ENCODE data around the gene IQSEC1. TPM values are rescaled to one million over a fixed set of nuclear protein-coding genes. Genes with fewer than 3 reads are reported as not detected.
A peak's percentile ranks its signal among the peaks of the same experiment; 100 is the strongest.

IQSEC1 gene
- total and polyA plus RNA-seq, 4 experiments from 2014 or later, result 11.9 to 82.0 (median 62.3) TPM

DNA sequence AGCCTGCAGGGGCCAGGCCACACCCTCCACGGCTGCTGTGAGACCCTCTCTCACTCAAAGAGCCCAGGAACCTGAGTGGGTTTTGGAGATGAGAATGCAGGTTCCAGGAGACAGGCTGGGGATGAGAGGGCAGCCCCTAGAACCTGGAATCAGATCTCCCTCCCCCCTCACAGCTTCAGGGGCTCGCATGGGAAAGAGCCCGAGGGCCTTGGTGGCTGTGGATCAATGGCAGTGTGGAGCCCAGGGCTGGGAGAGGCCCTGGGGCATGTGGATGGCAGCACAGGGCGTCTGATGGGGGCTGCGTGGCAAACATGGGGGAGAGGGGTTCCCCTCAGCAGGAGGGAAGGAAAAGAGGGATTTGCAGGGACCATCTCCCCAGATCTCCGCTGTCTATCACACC is 119.0 kb downstream of the IQSEC1 start:
- no peaks in the 10 kb centered on the region for H3K27me3 Mint-ChIP-seq
- peaks cover 4 to 35% of the 10 kb centered on the region in 2 donors for H3K36me3 Mint-ChIP-seq
- H3K27ac Mint-ChIP-seq, result peak overlapping the region in 3 of 7 donors; percentile 46 to 76 (median 47)
- intact Hi-C loops (cut with micrococcal nuclease), result no loop called here
- peaks cover 42 to 93% (median 67%) of the 10 kb centered on the region in 4 donors for H3K4me1 Mint-ChIP-seq
- ChIA-PET CTCF (ENCODE audit: partially characterized antibody) (no interaction called here), POLR2A (ENCODE audit: partially characterized antibody) (no interaction called here)
- H3K4me3 ChIP-seq (ENCODE audit: low read length in 2 of 2), result no peak overlapping the region
- peak overlapping the region in 2 of 8 donors; percentile 26 to 40 for H3K4me3 Mint-ChIP-seq
- no peaks in the 10 kb centered on the region for H3K9me3 ChIP-seq (ENCODE audit: control insufficient read depth in 1 of 2, low read length in 2 of 2)
- no peak overlapping the region for H3K27ac ChIP-seq (ENCODE audit: low read depth, low read length)
- H3K4me1 ChIP-seq (ENCODE audit: insufficient read depth, low read length), result peaks cover 97% of the 10 kb centered on the region
- no peak for DNase-seq
- no peaks in the 10 kb centered on the region for H3K27me3 ChIP-seq (ENCODE audit: insufficient read depth, low read length)
- no peaks in the 10 kb centered on the region for H3K9me3 Mint-ChIP-seq
- peaks cover 12% of the 10 kb centered on the region for H3K36me3 ChIP-seq (ENCODE audit: insufficient read depth, low read length)

- CTCF ChIA-PET (ENCODE audit: partially characterized antibody), result no interaction called here
- Mint-ChIP-seq H3K4me3 (no peak overlapping the region), H3K4me1 (peaks cover 43 to 94% (median 69%) of the 10 kb centered on the region in 4 donors), H3K27me3 (no peaks in the 10 kb centered on the region), H3K36me3 (peaks cover 4 to 32% of the 10 kb centered on the region in 2 donors), H3K27ac (peak overlapping the region in 4 of 7 donors; percentile 19 to 70 (median 66)), H3K9me3 (no peaks in the 10 kb centered on the region)
- Histone ChIP-seq H3K27ac (ENCODE audit: low read depth, low read length) (no peak overlapping the region), H3K36me3 (ENCODE audit: insufficient read depth, low read length) (peaks cover 12% of the 10 kb centered on the region), H3K9me3 (ENCODE audit: control insufficient read depth in 1 of 2, low read length in 2 of 2) (no peaks in the 10 kb centered on the region), H3K4me3 (ENCODE audit: low read length in 2 of 2) (no peak overlapping the region), H3K4me1 (ENCODE audit: insufficient read depth, low read length) (peaks cover 98% of the 10 kb centered on the region), H3K27me3 (ENCODE audit: insufficient read depth, low read length) (no peaks in the 10 kb centered on the region)
- intact Hi-C loops (cut with micrococcal nuclease), result no loop called here
- no peak for DNase-seq
- POLR2A ChIA-PET (ENCODE audit: partially characterized antibody), result no interaction called here
Measured at GRCh38 chr3:12953201-12953995, 119.8 kb downstream of the IQSEC1 start.

GRCh38 chr3:12952343-12953200 is 120.7 kb downstream of the IQSEC1 start:
- Mint-ChIP-seq H3K36me3 (peaks cover under 1 to 28% of the 10 kb centered on the region in 2 donors), H3K4me1 (peaks cover 45 to 94% (median 66%) of the 10 kb centered on the region in 4 donors), H3K4me3 (no peak overlapping the region), H3K27ac (peak overlapping the region in 3 of 7 donors; percentile 55 to 73 (median 60)), H3K9me3 (no peaks in the 10 kb centered on the region), H3K27me3 (no peaks in the 10 kb centered on the region)
- POLR2A ChIA-PET (ENCODE audit: partially characterized antibody), result interaction anchor here (0.5 kb wide), 1 partner anchor 456 kb away, joined by 3 read pairs; no protein-coding TSS in a partner anchor
- Histone ChIP-seq H3K9me3 (ENCODE audit: control insufficient read depth in 1 of 2, low read length in 2 of 2) (no peaks in the 10 kb centered on the region), H3K27ac (ENCODE audit: low read depth, low read length) (no peak overlapping the region), H3K36me3 (ENCODE audit: insufficient read depth, low read length) (peaks cover 12% of the 10 kb centered on the region), H3K27me3 (ENCODE audit: insufficient read depth, low read length) (no peaks in the 10 kb centered on the region), H3K4me3 (ENCODE audit: low read length in 2 of 2) (no peak overlapping the region), H3K4me1 (ENCODE audit: insufficient read depth, low read length) (peaks cover 98% of the 10 kb centered on the region)
- intact Hi-C loops (cut with micrococcal nuclease), result no loop called here
- DNase-seq, result no peak
- CTCF ChIA-PET (ENCODE audit: partially characterized antibody), result no interaction called here

DNA sequence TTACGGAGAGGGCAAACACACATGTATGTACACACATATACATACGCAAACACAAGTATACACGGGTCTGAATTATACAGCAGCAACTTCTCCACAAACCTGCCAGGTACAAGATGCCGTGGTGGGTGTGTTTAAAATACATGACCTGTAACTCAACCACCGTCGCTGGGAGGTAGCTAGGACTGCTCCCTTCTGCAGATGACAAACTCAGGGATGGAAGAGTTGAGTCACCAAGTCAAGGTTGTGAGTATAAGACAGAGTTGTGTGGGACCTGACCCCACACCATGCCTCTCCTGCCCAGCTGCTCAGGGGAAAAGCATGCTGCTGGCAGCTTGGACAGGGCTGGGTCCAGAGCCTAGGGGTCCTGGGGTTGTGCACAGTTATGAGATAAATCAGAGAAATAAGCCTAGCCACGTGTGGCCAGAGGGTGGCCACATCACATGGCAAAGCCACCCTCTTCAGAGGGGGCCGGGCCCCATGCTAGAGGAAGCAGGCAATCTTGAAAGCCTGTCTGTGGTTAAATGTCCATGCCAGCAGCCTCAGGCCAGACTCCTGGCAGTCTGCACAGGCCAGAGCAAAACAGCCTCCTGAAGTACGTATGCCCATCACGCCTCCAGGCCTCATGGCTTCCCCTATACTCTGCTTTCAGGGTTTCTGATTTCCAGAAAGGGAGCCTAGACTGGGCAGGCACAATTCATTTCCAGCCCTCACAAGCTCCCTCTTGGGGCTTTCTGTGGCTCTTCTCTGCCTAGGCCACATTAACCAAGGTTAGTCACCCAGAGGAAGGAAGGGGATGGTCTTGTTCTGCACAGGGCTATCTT is 124.1 kb downstream of the IQSEC1 start:
- H3K27me3 ChIP-seq (ENCODE audit: insufficient read depth, low read length), result no peaks in the 10 kb centered on the region
- H3K4me3 Mint-ChIP-seq, result peak overlapping the region in 5 of 8 donors; percentile 3 to 41 (median 17)
- POLR2A ChIA-PET (ENCODE audit: partially characterized antibody), result interaction anchor here (0.9 to 1.1 kb wide), 3 partner anchors 18 to 61 kb away, joined by 3 read pairs; no protein-coding TSS in a partner anchor
- peaks cover 42 to 89% (median 58%) of the 10 kb centered on the region in 4 donors for H3K4me1 Mint-ChIP-seq
- CTCF ChIA-PET (ENCODE audit: partially characterized antibody), result interaction anchor here (1.4 kb wide), 1 partner anchor 46 kb away, joined by 5 read pairs; no protein-coding TSS in a partner anchor
- intact Hi-C loops (cut with micrococcal nuclease), result no loop called here
- no peaks in the 10 kb centered on the region for H3K9me3 ChIP-seq (ENCODE audit: control insufficient read depth in 1 of 2, low read length in 2 of 2)
- no peak overlapping the region for H3K27ac ChIP-seq (ENCODE audit: low read depth, low read length)
- H3K4me3 ChIP-seq (ENCODE audit: low read length in 2 of 2), result no peak overlapping the region
- no peaks in the 10 kb centered on the region for H3K9me3 Mint-ChIP-seq
- peaks cover 4% of the 10 kb centered on the region for H3K36me3 ChIP-seq (ENCODE audit: insufficient read depth, low read length)
- DNase-seq, result peak in 3 of 5 donors; percentile 9 to 48 (median 15)
- peak overlapping the region in 6 of 7 donors; percentile 55 to 78 (median 74) for H3K27ac Mint-ChIP-seq
- H3K27me3 Mint-ChIP-seq, result no peaks in the 10 kb centered on the region
- H3K4me1 ChIP-seq (ENCODE audit: insufficient read depth, low read length), result peaks cover 81% of the 10 kb centered on the region
- peaks cover 0 to 25% of the 10 kb centered on the region in 2 donors for H3K36me3 Mint-ChIP-seq

DNA sequence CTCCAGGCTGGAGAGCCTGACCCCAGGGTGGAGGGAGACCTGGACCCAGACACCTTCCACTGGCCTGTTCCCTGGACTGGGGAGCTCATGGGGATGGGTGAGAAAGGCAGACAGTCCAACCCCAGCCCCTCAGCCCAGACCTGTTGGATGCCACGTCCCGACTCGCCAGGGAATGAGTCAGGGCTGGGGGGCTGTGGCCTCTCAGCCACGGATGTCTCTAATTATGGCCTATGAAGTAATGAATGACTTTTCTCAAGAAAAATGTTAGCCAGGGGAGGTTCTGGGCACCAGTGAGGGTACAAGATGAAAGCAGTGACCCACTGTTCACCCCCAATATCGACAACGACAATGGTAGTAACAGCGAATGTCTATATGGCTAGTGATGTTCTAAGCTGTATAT is 124.9 kb downstream of the IQSEC1 start:
- no peaks in the 10 kb centered on the region for H3K9me3 ChIP-seq (ENCODE audit: control insufficient read depth in 1 of 2, low read length in 2 of 2)
- no peaks in the 10 kb centered on the region for H3K27me3 ChIP-seq (ENCODE audit: insufficient read depth, low read length)
- Mint-ChIP-seq H3K4me3 (no peak overlapping the region), H3K36me3 (peaks cover 0 to 23% of the 10 kb centered on the region in 2 donors), H3K27ac (peak overlapping the region in 6 of 7 donors; percentile 47 to 77 (median 62)), H3K4me1 (peaks cover 38 to 84% (median 53%) of the 10 kb centered on the region in 4 donors), H3K27me3 (no peaks in the 10 kb centered on the region), H3K9me3 (no peaks in the 10 kb centered on the region)
- POLR2A ChIA-PET (ENCODE audit: partially characterized antibody), result no interaction called here
- H3K4me3 ChIP-seq (ENCODE audit: low read length in 2 of 2), result no peak overlapping the region
- peaks cover 4% of the 10 kb centered on the region for H3K36me3 ChIP-seq (ENCODE audit: insufficient read depth, low read length)
- peaks cover 74% of the 10 kb centered on the region for H3K4me1 ChIP-seq (ENCODE audit: insufficient read depth, low read length)
- intact Hi-C loops (cut with micrococcal nuclease), result no loop called here
- CTCF ChIA-PET (ENCODE audit: partially characterized antibody), result no interaction called here
- H3K27ac ChIP-seq (ENCODE audit: low read depth, low read length), result no peak overlapping the region
- DNase-seq, result no peak

GRCh38 chr3:12947504-12948369 is 125.5 kb downstream of the IQSEC1 start:
- ChIA-PET CTCF (ENCODE audit: partially characterized antibody) (interaction anchor here (1.5 kb wide), 1 partner anchor 56 kb away, joined by 4 read pairs; no protein-coding TSS in a partner anchor), POLR2A (ENCODE audit: partially characterized antibody) (no interaction called here)
- peaks cover 38 to 77% (median 51%) of the 10 kb centered on the region in 4 donors for H3K4me1 Mint-ChIP-seq
- Histone ChIP-seq H3K27me3 (ENCODE audit: insufficient read depth, low read length) (no peaks in the 10 kb centered on the region), H3K27ac (ENCODE audit: low read depth, low read length) (no peak overlapping the region), H3K36me3 (ENCODE audit: insufficient read depth, low read length) (peaks cover 4% of the 10 kb centered on the region), H3K4me1 (ENCODE audit: insufficient read depth, low read length) (peaks cover 69% of the 10 kb centered on the region), H3K4me3 (ENCODE audit: low read length in 2 of 2) (no peak overlapping the region), H3K9me3 (ENCODE audit: control insufficient read depth in 1 of 2, low read length in 2 of 2) (no peaks in the 10 kb centered on the region)
- peak overlapping the region in 1 of 8 donors; percentile 16 for H3K4me3 Mint-ChIP-seq
- H3K9me3 Mint-ChIP-seq, result no peaks in the 10 kb centered on the region
- peaks cover 0 to 25% of the 10 kb centered on the region in 2 donors for H3K36me3 Mint-ChIP-seq
- intact Hi-C loops (cut with micrococcal nuclease), result no loop called here
- H3K27ac Mint-ChIP-seq, result peak overlapping the region in 5 of 7 donors; percentile 44 to 81 (median 55)
- H3K27me3 Mint-ChIP-seq, result no peaks in the 10 kb centered on the region
- no peak for DNase-seq

All from CD4-positive, alpha-beta memory T cell (primary cell).